Psoas muscle (tissue), 8 donors: ENCODE data around the gene SLX9. TPM values are rescaled to one million over a fixed set of nuclear protein-coding genes. Genes with fewer than 3 reads are reported as not detected.
"Not testable (repeated sequence)": the region's sequence is repeated elsewhere in the genome, so short reads cannot be mapped to it uniquely, and the experiment has no call there.

Experiments used
- ATAC-seq, 4 donors: fragments of 200-7000 bp; cut with Tn5 transposase; one replicate each; pipeline ENCODE4 v1.9.1; 2020; ENCODE audit warnings: moderate library complexity in 3 of 4, mild to moderate bottlenecking in 2 of 4
- DNase-seq, 2 donors: peaks; one replicate each; pipeline ENCODE4 v3.0.0-alpha.2; 2020
- H3K27ac ChIP-seq: fragments of 200-600 bp; one replicate; pipeline ENCODE4 v1.8.0; 2022
- H3K27me3 ChIP-seq, 3 donors: fragments of 200-600 bp in 1 of 3; one replicate each; pipeline versions ENCODE4 v1.6.1 to v1.8.0; 2013 to 2022; ENCODE audit warnings: low read length in 2 of 3, mild to moderate bottlenecking in 2 of 3, moderate library complexity in 1 of 3; ENCODE audit not compliant: insufficient read depth in 3 of 3
- H3K36me3 ChIP-seq, 2 donors: fragments of 200-600 bp in 1 of 2; one replicate each; pipeline versions ENCODE4 v1.6.1 to v1.8.0; 2013 to 2022; ENCODE audit warnings: low read depth in 1 of 2, mild to moderate bottlenecking in 1 of 2, moderate library complexity in 1 of 2; ENCODE audit not compliant: insufficient read depth in 1 of 2
- H3K4me1 ChIP-seq: fragments of 200-600 bp; one replicate; pipeline ENCODE4 v1.8.0; 2022
- H3K4me3 ChIP-seq: fragments of 200-600 bp; one replicate; pipeline ENCODE4 v1.8.0; 2022; ENCODE audit warnings: mild to moderate bottlenecking
- H3K9me3 ChIP-seq: fragments of 200-600 bp; one replicate; pipeline ENCODE4 v1.8.0; 2022
- CTCF ChIP-seq: fragments of 200-600 bp; IDR thresholded peaks from one replicate; pipeline ENCODE4 v1.8.0; 2022; ENCODE audit warnings: antibody characterized with exemption
- WGBS, 3 donors: extraction: QIAGEN DNeasy Blood & Tissue Kit; methylation state at CpG; one replicate each; pipeline versions ENCODE4 v1.1.6 to v1.1.7; 2013; 5-methylcytosine and 5-hydroxymethylcytosine counted together
- intact Hi-C, 2 donors: fragments of 100-400 bp; cut with DNase I; formaldehyde crosslinking; loops; one replicate each; pipeline versions ENCODE4 v1.11.0 to v1.14.2; 2022
- polyA plus RNA-seq, 3 donors: library from polyadenylated mRNA; stranded (reverse); fragments of 200-250 nt; gene quantifications; one replicate each; pipeline ENCODE4 v1.2.3, GENCODE V29; 2013
- total RNA-seq, 4 donors: library from RNA; stranded (reverse); fragmentation: NEBNext Ultra II Directional in 2 of 4; extraction: Animal tissue kit (Norgen Biotek cat#: 25700) in 2 of 4; gene quantifications; one replicate each; pipeline versions ENCODE4 v1.2.1 to v1.2.4, GENCODE V29; 2021 to 2023
- donor health status: healthy with polysubstance abuse.
- donor health status: DM: no; HTN: no; CAD: no; lungs with moderate emphysema.
- donor health status: Bipolar disorder and iron deficiency.
- donor health status: healthy.
- donor health status: DM: yes; HTN: yes; CAD: no.
- donor health status: DM: no; HTN: no; CAD: no.
- donor health status: DM: no; HTN: no; CAD: no.
- donor health status: DM: yes; HTN: yes; CAD: no.

Gene SLX9
- total and polyA plus RNA-seq, 7 donors = 20.2 to 69.2 (median 30.1) TPM

- Histone ChIP-seq H3K4me3 (no peak overlapping the region), H3K4me1 (peaks cover 9% of the 10 kb centered on the region), H3K9me3 (no peaks in the 10 kb centered on the region), H3K27me3 (no peaks in the 10 kb centered on the region), H3K36me3 (no peaks in the 10 kb centered on the region), H3K27ac (no peak overlapping the region)
- intact Hi-C loops = no loop called here
- DNase-seq (no peak), ATAC-seq (no peak)
- WGBS, 3 donors = 44 to 56% (median 48%) methylated on average over 10 of the region's 10 CpGs
- TF ChIP-seq CTCF = no peak
Measured at GRCh38 chr21:44911068-44911383, 28.8 kb upstream of the SLX9 start.

- H3K36me3 ChIP-seq = no peaks in the 10 kb centered on the region
- no peaks in the 10 kb centered on the region for H3K9me3 ChIP-seq
- H3K4me3 ChIP-seq = no peak overlapping the region
- TF ChIP-seq CTCF = no peak
- H3K4me1 ChIP-seq = peaks cover 9% of the 10 kb centered on the region
- H3K27ac ChIP-seq = no peak overlapping the region
- intact Hi-C loops = no loop called here
- ATAC-seq = peak; percentile 56 to 77 (median 66)
- no peaks in the 10 kb centered on the region for H3K27me3 ChIP-seq
- DNase-seq = peak; percentile 56 to 79
- WGBS, 3 donors = 39 to 58% (median 42%) methylated on average over 18 to 19 of the region's 19 CpGs
Measured at GRCh38 chr21:44911384-44912157, 28.3 kb upstream of the SLX9 start.

DNA sequence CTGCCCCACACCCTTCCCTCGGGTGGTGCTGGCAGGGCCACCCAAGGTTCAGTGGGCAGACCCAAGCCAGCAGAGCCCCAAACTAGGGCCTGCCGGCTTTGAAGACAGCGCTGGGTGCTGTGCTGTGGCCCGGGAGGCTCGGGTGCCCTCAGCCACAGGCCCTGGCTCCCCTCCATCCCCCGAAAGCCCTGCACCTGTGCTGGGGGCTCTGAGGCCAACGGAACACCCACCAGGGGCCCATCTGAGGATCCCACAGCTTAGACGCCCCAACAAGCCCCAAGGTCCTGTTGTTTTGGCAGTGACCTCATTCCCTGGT, 27.7 kb upstream of the SLX9 start:
- Histone ChIP-seq H3K27ac (no peak overlapping the region), H3K4me1 (peaks cover 9% of the 10 kb centered on the region), H3K4me3 (no peak overlapping the region), H3K36me3 (no peaks in the 10 kb centered on the region), H3K27me3 (no peaks in the 10 kb centered on the region), H3K9me3 (no peaks in the 10 kb centered on the region)
- ATAC-seq = peak in 2 of 4 donors; percentile 13 to 18
- 55 to 78% (median 59%) methylated on average over 8 of the region's 8 CpGs for WGBS, 3 donors
- DNase-seq = no peak
- TF ChIP-seq CTCF = no peak
- intact Hi-C loops = no loop called here

DNA sequence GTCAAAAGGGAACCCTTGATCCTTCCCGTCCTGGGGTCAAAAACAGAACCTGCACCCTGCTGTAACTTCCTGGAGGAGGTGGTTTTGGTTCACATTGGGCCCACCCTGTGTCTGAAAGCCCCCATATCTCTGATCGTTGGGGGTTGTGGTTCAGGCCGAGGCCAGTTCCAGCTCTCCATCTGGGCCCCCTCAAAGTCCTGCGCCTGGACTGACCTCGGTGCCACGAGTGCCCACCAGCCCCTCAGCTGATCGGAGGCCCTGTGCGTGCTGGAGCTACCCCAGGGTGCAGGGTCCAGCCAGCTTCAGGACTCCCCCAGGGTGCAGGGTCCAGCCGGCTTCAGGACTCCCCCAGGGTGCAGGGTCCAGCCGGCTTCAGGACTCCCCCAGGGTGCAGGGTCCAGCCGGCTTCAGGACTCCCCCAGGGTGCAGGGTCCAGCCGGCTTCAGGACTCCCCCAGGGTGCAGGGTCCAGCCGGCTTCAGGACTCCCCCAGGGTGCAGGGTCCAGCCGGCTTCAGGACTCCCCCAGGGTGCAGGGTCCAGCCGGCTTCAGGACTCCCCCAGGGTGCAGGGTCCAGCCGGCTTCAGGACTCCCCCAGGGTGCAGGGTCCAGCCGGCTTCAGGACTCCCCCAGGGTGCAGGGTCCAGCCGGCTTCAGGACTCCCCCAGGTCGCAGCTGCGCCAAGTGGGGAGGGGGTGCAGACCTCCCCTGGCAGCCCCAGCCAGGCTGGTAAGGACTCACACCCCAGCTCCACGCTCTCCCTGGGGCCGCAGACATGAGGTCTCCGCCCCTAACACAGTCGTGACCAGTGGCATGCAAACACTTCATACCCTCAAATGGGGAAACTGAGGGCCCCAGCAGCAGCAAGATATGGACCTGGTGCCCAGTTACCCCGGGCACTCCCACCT, 27.1 kb upstream of the SLX9 start:
- H3K4me1 ChIP-seq, H3K27me3 ChIP-seq, ATAC-seq, DNase-seq, H3K4me3 ChIP-seq, H3K27ac ChIP-seq, H3K36me3 ChIP-seq, intact Hi-C loops, H3K9me3 ChIP-seq: not testable (repeated sequence)
- WGBS, 3 donors = 67 to 73% (median 72%) methylated on average over 16 to 19 of the region's 25 CpGs

DNA sequence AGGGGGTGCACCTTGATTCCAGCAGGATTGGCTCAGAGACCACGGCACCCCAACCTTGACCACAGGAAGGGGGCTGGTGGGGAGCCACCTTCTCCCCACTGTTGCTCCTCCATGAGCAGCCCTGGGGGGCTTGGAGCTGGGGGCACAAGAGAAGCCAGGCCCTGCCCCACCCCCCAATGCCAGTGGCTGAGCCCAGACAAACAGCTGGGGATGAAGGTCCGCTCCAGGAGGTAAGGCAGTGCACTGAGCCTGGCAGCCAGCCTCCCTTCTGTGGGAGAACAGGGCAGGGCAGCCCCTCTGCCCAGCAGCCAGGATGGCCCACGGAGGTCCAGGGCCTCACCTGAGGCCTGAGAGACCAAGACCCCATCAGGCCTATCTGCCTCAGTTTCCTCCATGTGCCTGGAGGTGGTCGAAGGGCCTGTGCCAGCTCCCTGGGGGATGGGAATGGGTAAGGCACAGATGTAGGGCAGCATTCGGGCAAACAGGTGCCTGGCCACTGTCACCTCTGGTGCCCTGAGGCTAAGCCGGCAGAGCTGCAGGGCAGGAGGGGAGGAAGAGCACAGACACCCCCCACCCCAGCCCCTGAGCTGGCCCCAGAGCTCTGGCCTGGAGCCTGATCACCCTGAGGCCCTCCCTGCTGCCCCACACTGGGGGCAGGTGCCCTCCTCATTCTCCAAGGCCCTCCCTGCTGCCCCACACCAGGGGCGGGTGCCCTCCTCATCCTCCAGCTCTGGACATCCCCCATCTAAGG, 26.2 kb upstream of the SLX9 start:
- 63 to 67% (median 65%) methylated on average over 6 to 7 of the region's 7 CpGs for WGBS, 3 donors
- Histone ChIP-seq H3K4me1 (peaks cover 9% of the 10 kb centered on the region), H3K27ac (no peak overlapping the region), H3K4me3 (no peak overlapping the region), H3K27me3 (peaks cover 0 to 9% (median 0%) of the 10 kb centered on the region in 3 donors), H3K9me3 (no peaks in the 10 kb centered on the region), H3K36me3 (no peaks in the 10 kb centered on the region)
- DNase-seq = no peak
- no peak for TF ChIP-seq CTCF
- ATAC-seq = peak in 1 of 4 donors; percentile 12
- intact Hi-C loops = no loop called here
